A673 (cell line): Measurements from ENCODE around the gene KMT5B. TPM values are rescaled to one million over a fixed set of nuclear protein-coding genes. Genes with fewer than 3 reads are reported as not detected.

Experiments used
- BruUV-seq: library from RNA; stranded (reverse); fragments of 400-500 nt; replicated peaks from 2 replicates; lab custom pipeline; 2021; lab: Mats Ljungman, UMichigan
- CTCF ChIA-PET: fragments of 300-600 bp; sonication (Branson Sonifier 250); formaldehyde crosslinking; loops from one replicate; lab custom pipeline; 2022; ENCODE audit warnings: antibody characterized with exemption; lab: Charles Lee
- POLR2A ChIA-PET: fragments of 300-600 bp; sonication (Branson Sonifier 250); formaldehyde crosslinking; loops from one replicate; lab custom pipeline; 2022; ENCODE audit warnings: antibody characterized with exemption; ENCODE audit not compliant: low non-redundant PET; lab: Charles Lee
- DNase-seq: peaks from one replicate; pipeline ENCODE4 v3.0.0-alpha.2; 2015; ENCODE audit warnings: low spot score
- H3K27ac ChIP-seq: fragments of 200-600 bp; sonication (generic); 2 replicates; pipeline ENCODE4 v1.5.1; 2016; ENCODE audit warnings: mixed run types, low read depth, mild to moderate bottlenecking, mixed read lengths, antibody characterized with exemption, low read length; ENCODE audit not compliant: poor library complexity, severe bottlenecking
- H3K27me3 ChIP-seq: fragments of 200-600 bp; sonication (generic); replicated peaks from 2 replicates; pipeline ENCODE4 v1.6.1; 2017; ENCODE audit warnings: mixed run types, low read depth, mild to moderate bottlenecking, mixed read lengths, antibody characterized with exemption, low read length; ENCODE audit not compliant: insufficient read depth, poor library complexity
- H3K36me3 ChIP-seq: fragments of 200-600 bp; sonication (generic); 2 replicates; pipeline ENCODE4 v1.6.1; 2016; ENCODE audit warnings: mixed run types, mild to moderate bottlenecking, mixed read lengths, antibody characterized with exemption, low read length; ENCODE audit not compliant: insufficient read depth, poor library complexity, severe bottlenecking
- H3K4me1 ChIP-seq: fragments of 200-600 bp; sonication (generic); 2 replicates; pipeline ENCODE4 v1.6.1; 2017; ENCODE audit warnings: mixed run types, mild to moderate bottlenecking, mixed read lengths, antibody characterized with exemption, low read length; ENCODE audit not compliant: insufficient read depth, poor library complexity, severe bottlenecking
- H3K4me3 ChIP-seq: fragments of 200-600 bp; sonication (generic); 2 replicates; pipeline ENCODE4 v1.5.1; 2016; ENCODE audit warnings: low read depth, mixed run types, mild to moderate bottlenecking, mixed read lengths, low read length; ENCODE audit not compliant: poor library complexity, severe bottlenecking
- H3K9me3 ChIP-seq: fragments of 200-600 bp; sonication (generic); 2 replicates; pipeline ENCODE4 v1.6.1; 2016; ENCODE audit warnings: mixed run types, low read depth, mild to moderate bottlenecking, mixed read lengths, antibody characterized with exemption, low read length; ENCODE audit not compliant: poor library complexity, severe bottlenecking
- CTCF ChIP-seq: fragments of 300-800, 200-600 bp; sonication (generic); conservative IDR thresholded peaks from 2 replicates; pipeline ENCODE4 v1.5.1; 2017; ENCODE audit warnings: low read depth, mild to moderate bottlenecking, antibody characterized with exemption, low read length, moderate library complexity, mixed read lengths
- EZH2 ChIP-seq: fragments of 200-600 bp; sonication (generic); IDR thresholded peaks from 2 replicates; pipeline ENCODE4 v1.6.1; 2017; ENCODE audit warnings: borderline replicate concordance, low read depth, mild to moderate bottlenecking, mixed read lengths, antibody characterized with exemption, low read length; ENCODE audit not compliant: poor library complexity, severe bottlenecking
- intact Hi-C: fragments of 100-400 bp; cut with micrococcal nuclease; formaldehyde crosslinking; loops from one replicate; pipeline ENCODE4 v1.10.0; 2022; ENCODE audit not compliant: unreplicated experiment
- total RNA-seq: library from RNA; stranded (reverse); gene quantifications from 2 replicates; pipeline ENCODE4 v1.2.3, GENCODE V29; 2021

Gene KMT5B
- total RNA-seq, 1 experiment from 2014 or later, result 35.4 TPM

DNA sequence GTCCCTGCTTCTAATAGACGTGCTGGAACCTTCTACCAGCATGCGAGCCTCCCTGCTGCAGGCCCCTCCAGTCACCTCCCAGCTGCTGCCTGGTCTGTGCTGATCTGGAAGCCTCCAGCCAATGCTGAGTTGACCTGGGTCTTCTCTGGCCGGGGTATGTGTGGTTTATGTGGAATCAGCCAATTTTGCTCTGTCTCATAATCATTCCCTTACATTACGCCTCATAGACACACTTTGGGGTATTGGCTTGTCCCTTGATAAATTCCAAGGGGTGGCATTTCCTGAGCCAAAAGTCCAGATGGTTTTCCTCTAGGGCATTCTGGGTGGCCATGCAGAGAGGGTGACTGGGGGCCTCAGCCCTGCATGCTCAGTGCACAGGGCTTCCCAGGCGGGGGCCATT is 8.3 kb upstream of the KMT5B start:
- Histone ChIP-seq H3K27me3 (no peaks in the 10 kb centered on the region), H3K4me3 (no peak overlapping the region), H3K4me1 (no peaks in the 10 kb centered on the region), H3K27ac (no peak overlapping the region), H3K9me3 (no peaks in the 10 kb centered on the region), H3K36me3 (no peaks in the 10 kb centered on the region)
- no TSS peak for BruUV-seq
- ChIA-PET POLR2A (no interaction called here), CTCF (no interaction called here)
- intact Hi-C loops, result no loop called here
- no peak for DNase-seq
- TF ChIP-seq EZH2, result no peak
- no peak for TF ChIP-seq CTCF

DNA sequence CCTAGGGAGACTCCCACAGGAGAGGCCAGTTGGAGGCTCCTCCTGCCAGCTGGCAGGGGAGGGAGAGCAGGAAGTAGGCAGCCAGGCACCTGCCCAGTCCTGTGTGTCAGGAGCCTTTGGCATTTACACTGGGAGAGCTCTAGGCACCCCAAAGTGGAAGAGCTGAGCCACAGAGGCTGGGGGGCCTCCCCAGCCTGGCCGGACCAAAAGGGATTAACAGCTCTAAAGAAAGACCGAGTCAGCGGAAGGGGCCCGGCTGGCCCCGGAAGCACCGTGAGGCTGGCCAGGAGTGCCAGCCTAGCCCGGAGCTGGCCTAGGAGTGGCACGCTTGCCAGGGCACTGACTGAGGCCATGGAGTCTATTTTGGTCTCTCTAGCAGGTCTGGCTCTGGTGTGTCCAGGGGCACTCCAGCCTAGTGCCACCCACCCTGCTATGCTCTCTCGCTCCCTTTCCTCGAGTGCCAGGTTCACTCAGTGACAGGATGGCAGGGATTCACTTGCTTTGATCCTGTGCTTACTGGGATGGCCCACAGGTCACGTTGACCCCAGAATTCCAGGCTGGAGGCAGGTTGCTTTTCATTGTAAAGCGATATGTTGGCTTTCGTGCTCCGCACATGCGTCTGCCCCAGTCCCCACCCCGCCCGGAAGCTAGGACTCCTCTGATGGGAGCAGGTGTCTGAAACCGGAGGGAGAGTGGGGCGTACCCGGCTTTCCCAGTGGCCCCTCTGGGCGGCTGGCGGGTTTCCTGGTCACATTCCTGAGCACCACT is 3.3 kb upstream of the KMT5B start:
- ChIA-PET CTCF (no interaction called here), POLR2A (interaction anchor here (0.6 kb wide), 1 partner anchor 8 kb away, joined by 10 read pairs; no protein-coding TSS in a partner anchor)
- peaks cover 21% of the 10 kb centered on the region for H3K4me1 ChIP-seq
- H3K4me3 ChIP-seq, result no peak overlapping the region
- no TSS peak for BruUV-seq
- H3K9me3 ChIP-seq, result no peaks in the 10 kb centered on the region
- no peaks in the 10 kb centered on the region for H3K36me3 ChIP-seq
- intact Hi-C loops, result no loop called here
- H3K27me3 ChIP-seq, result no peaks in the 10 kb centered on the region
- TF ChIP-seq CTCF (no peak), EZH2 (no peak)
- H3K27ac ChIP-seq, result no peak overlapping the region
- DNase-seq, result no peak

- no TSS peak for BruUV-seq
- intact Hi-C loops, result no loop called here
- Histone ChIP-seq H3K27me3 (no peaks in the 10 kb centered on the region), H3K9me3 (no peaks in the 10 kb centered on the region), H3K4me3 (no peak overlapping the region), H3K36me3 (no peaks in the 10 kb centered on the region), H3K27ac (no peak overlapping the region), H3K4me1 (peaks cover 23% of the 10 kb centered on the region)
- TF ChIP-seq CTCF, result no peak
- no peak for TF ChIP-seq EZH2
- CTCF ChIA-PET, result no interaction called here
- no peak for DNase-seq
- POLR2A ChIA-PET, result no interaction called here
Observed at GRCh38 chr11:68215524-68216170, 2.6 kb upstream of the KMT5B start.
